ENCODE results near the gene LLGL1.

The LLGL1 gene

GRCh38 chr17:18230288-18231141 is 5.1 kb downstream of the LLGL1 start:
- no peak for DNase-seq

DNA sequence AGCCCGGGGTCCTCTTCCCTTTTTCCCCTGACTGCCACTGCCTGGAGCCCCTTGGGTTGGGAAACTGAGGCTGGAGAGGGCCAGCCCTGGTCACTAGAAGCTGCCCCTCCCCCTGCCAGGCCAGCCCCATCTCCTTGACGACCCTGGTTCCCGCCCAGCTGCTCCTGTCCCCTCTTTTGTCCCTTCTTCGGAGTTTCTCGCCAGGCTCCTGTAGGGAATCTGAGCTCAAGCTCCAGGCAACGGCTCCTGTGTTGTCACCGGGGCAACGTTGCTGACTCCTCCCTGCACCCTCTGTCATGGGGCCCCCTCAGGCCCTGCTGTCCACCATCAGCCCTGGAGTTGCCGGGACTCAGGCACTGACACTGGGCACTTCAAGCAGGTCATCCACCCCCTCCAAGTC is 5.7 kb downstream of the LLGL1 start:
- no peak for DNase-seq

DNA sequence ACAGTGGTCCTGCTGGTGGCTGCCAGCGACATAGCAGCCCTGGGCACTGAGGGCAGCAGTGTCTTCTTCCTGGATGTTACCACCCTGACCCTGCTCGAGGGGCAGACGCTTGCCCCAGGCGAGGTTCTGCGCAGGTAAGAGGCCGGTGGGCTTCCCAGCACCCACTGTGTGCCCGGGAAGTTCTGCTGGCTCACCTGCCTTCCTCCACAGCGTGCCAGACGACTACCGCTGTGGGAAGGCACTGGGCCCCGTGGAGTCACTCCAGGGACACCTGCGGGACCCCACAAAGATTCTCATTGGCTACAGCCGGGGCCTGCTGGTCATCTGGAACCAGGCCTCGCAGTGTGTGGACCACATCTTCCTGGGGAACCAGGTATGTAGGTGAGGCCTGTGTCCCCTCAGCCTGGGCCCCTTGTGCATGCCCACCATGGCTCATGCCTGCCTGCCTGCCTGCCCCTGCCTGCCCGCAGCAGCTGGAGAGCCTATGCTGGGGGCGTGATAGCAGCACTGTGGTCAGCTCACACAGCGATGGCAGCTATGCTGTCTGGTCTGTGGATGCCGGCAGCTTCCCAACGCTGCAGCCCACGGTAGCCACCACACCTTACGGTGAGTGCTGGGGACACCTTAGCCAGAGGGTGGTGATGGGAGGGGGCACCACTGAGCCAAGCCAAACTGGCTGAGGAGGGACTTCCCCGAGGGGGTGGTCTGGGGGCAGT is 8.5 kb downstream of the LLGL1 start:
- no peak for DNase-seq

GRCh38 chr17:18234853-18235380 is 9.5 kb downstream of the LLGL1 start:
- DNase-seq = no peak

GRCh38 chr17:18235743-18236256 is 10.4 kb downstream of the LLGL1 start:
- peak; percentile 71 to 78 for DNase-seq

DNA sequence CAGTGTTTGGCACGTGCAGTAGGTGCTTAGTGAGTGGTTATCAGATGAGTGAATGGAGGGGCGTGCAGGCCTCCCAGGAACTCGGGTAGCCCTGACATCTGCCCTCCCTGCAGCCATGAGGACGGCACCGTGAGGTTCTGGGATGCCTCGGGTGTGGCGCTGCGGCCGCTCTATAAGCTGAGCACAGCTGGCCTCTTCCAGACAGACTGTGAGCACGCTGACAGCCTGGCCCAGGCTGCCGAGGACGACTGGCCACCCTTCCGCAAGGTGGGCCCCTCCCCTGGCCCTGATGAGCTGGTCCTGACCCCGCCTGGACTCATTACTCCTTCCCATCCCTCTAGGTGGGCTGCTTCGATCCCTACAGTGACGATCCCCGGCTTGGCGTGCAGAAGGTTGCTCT is 11.1 kb downstream of the LLGL1 start:
- no peak for DNase-seq

GRCh38 chr17:18237461-18237860 is 12.0 kb downstream of the LLGL1 start:
- no peak for DNase-seq

DNA sequence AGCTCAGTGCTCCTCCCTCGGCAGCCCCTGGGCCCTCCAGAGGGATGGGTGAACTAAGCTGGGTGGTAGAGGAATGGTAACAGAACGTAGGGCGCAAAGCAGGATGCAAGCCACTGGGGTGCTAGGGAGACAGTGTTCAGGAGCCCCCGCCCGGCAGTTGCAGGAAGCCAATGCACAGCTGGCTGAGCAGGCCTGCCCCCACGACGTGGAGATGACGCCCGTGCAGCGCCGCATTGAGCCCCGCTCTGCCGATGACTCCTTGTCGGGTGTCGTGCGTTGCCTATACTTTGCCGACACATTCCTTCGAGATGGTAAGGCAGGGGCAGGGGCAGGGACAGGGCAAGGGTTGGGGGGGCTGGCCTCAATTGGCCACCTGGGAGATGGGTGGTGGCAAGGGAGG is 12.9 kb downstream of the LLGL1 start:
- DNase-seq = no peak

- DNase-seq = no peak
Measured at GRCh38 chr17:18240449-18240848, 15.0 kb downstream of the LLGL1 start.

DNA sequence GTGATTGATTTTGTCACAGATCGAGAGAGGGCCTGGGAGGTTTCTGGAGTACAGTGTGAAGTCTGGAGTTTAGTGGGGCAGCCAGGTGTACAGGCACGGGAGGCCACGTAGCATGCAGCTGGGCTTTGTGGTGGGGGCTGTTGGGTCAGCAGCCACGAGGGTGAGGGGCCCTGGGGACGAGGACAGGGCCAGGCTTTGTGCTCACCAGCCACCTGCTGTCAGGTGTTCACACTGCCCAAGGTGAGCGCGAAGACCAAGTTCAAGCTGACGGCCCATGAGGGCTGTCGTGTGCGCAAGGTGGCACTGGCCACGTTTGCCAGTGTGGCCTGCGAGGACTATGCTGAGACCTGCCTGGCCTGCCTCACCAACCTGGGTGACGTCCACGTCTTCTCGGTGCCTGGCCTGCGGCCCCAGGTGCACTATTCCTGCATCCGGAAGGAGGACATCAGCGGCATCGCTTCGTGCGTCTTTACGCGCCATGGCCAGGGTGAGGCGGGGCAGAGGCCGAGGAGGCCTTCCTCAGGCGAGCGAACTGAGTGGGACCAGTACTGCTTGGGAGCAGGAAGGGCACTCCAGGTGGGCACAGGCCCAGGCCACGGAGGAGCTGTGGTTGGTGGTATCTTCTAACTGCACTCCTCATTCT is 15.9 kb downstream of the LLGL1 start:
- no peak for DNase-seq

- no peak for DNase-seq
Measured at GRCh38 chr17:18245038-18245776, 19.8 kb downstream of the LLGL1 start.

GRCh38 chr17:18246109-18246725 is 20.8 kb downstream of the LLGL1 start:
- DNase-seq = no peak

DNA sequence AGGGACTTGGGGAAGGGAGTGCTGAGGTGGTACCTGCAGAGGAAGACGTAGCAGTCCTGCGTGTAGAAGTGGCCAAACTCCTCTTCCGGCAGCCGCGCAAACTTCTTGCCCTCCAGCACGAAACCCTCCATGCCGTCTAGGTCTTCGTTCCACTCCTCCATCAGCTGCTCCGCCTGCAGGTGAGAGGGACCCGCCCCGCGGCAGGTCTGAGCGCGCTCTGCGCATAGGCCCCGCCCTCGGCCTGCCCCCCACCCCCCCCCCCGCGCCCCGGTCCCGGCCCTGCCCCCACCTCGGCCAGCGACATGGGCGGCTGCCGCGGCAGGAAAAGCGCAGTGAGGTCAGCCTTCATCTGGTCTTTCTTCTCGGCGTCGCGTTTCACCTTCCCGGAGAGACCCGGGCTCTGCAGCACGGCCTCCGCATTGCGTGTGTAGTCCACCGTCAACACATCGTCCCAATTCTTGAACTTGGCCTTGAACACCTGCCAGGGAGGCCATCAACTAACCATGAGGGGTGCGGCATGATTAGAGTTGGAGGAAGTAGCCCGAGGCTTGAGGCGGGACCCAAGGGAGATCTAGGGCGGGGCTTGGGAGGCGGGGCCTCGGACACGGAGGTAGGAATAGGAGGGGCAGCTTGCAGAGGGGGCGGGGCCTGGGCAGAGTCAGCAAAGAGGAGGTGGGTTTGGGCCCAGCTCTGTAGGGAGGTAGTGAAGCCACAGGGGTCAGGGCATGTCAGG is 21.6 kb downstream of the LLGL1 start:
- DNase-seq = peak; percentile 72 to 77

GRCh38 chr17:18247613-18248001 is 22.2 kb downstream of the LLGL1 start:
- DNase-seq = no peak

DNA sequence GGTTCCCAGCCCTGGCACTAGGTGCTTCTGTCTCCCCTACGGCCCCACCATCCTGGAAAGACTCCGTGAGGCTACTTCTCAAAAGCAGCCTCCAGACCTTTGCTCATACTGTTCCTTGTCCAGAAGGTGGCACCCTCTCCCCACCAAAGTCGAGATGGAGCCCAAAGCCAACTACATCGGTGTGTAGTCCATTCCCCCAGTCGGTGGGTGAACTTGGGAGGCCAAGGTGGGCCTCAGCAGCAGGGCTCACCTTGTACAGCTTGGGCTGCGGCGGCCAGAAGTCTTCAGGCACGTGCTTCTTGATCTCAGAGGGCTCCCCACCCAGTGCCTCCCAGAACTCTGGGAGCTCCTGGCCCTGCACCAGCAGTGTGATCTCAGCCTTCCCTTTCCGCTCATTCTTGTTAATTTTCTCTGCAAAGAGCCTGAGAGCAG is 22.9 kb downstream of the LLGL1 start:
- DNase-seq = peak; percentile 78

DNA sequence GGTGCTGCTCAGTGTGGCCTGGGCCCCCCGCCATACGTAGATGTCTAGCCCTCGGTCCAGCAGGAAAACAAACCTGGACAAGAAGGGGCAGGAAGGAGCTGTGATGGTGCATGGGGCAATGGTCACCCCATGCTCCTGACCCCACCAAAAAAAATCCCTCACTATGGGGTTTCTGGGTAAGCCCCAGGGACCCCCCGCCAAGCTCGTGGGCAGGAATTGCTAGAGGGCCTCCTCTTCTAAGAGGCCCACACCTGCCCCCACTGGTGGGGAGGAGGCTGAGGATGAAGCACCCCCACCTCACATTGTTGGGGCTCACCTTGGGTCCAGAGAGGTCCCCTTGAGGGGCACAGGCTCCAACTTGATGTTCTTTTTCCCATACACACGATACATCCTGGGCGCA is 23.4 kb downstream of the LLGL1 start:
- no peak for DNase-seq

DNA sequence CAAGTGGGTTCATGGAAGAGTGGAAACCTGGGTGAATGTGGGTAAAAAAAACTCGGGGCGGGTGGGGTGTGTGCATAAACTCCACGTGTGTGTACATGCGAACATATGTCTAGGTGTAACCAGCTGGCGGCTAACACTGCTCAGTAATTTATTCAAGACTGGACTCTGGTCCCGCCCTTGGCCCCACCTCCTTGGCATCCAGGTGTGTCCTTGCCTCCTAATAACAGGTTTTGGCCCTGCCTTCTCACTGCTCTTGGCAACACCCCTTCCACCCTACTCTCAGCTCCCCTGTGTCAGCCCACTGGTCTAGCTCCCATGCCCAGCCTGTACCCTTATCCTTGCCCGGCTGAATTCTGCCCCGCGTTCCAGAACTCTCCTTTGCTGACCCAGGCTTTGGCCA is 24.8 kb downstream of the LLGL1 start:
- DNase-seq = no peak

DNA sequence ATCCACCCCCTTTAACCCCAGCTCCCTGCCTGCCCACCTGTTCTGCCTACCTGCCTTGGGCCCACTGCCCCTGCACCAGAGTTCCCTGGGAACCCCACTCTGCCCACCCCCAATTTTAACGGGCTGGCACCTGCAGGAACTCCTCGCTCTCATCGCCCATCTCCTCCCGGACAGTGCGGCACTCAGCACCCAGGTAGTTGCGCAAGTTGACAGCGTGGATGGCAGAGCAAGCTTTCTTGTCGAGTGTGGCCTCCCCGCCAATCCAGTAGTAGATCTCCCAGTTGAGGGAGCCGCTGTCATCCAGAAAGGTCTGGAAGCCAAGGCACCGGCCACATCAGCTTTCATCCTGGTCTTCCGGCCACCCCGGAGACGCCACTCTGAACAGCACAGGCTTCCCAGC is 25.3 kb downstream of the LLGL1 start:
- DNase-seq = no peak

GRCh38 chr17:18251204-18251603 is 25.8 kb downstream of the LLGL1 start:
- DNase-seq = no peak

DNA sequence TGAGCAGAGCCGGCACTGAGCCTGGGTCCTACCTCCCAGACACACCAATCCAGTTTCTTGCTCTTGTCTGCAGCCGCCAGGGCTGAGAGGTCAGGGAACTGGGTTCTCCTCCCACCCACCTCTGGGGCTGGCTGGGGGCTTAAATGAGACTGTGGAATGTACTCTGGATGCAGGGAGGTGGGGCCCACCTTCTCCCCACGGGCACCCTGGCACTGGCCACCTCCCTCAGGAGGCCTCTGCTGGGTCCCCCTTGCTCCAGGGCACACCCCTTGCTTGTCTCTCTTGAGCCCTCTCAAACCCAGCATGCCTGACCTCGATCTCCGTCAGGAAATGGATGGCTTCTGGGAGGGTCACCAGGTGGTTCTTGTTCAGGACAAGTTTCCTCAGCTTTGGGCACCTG is 26.7 kb downstream of the LLGL1 start:
- no peak for DNase-seq

GRCh38 chr17:18253187-18253884 is 27.9 kb downstream of the LLGL1 start:
- DNase-seq = no peak
